ENCODE measurements around the gene SF3A1.

GRCh38 chr22:30381264-30381663 lies 24.6 kb upstream of the SF3A1 start:
- TF ChIP-seq CTCF (IDR thresholded peaks at IDR 0.05; ENCODE audit: low read length) (no peak), EZH2 (optimal IDR thresholded peaks at IDR 0.05; ENCODE audit: low read depth, low read length) (no peak), EZH2phosphoT487 (IDR thresholded peaks at IDR 0.05; ENCODE audit: low read length) (no peak)
